ENCODE results near the gene STAG3. TPM values are rescaled to one million over a fixed set of nuclear protein-coding genes. Genes with fewer than 3 reads are reported as not detected.
A peak's percentile ranks its signal among the peaks of the same experiment; 100 is the strongest.
"Not testable (repeated sequence)": the region's sequence is repeated elsewhere in the genome, so short reads cannot be mapped to it uniquely, and the experiment has no call there.

The STAG3 gene
- total RNA-seq, 1 experiment from 2014 or later, result 5.2 TPM

GRCh38 chr7:100259984-100260383 lies 82.3 kb downstream of the STAG3 start:
- POLR2A ChIA-PET; H3K27me3 Mint-ChIP-seq (ENCODE audit: low read depth); H3K4me3 Mint-ChIP-seq; H3K9me3 Mint-ChIP-seq; H3K36me3 Mint-ChIP-seq; H3K27ac Mint-ChIP-seq; H3K4me1 Mint-ChIP-seq; DNase-seq (ENCODE audit: low spot score): not testable (repeated sequence)
- peak; percentile 60 for ATAC-seq
- CTCF ChIA-PET, result interaction anchor here (0.5 kb wide), 1 partner anchor 126 kb away, joined by 3 read pairs; no protein-coding TSS in a partner anchor

DNA sequence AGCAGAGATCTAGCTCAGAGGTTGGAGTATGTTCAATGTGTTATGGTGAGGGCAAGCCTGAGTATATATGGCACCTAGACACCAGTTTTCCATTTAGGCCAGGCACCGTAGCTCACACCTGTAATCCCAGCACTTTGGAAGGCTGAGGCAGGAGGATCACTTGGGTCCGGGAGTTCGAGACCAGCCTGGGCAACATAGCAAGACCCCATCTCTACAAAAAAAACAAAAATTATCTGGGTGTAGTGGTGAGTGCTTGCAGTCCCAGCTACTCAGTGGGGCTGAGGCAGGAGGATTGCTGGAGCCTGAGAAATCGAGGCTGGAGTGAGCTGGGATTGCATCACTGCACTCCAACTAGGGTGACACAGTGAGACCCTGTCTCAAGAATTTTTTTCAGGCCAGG lies 85.2 kb downstream of the STAG3 start:
- not testable (repeated sequence) for H3K9me3 Mint-ChIP-seq; H3K27me3 Mint-ChIP-seq (ENCODE audit: low read depth); DNase-seq (ENCODE audit: low spot score); H3K27ac Mint-ChIP-seq; H3K36me3 Mint-ChIP-seq; H3K4me3 Mint-ChIP-seq; ATAC-seq
- peak; percentile 50; the same call in 1 of the 2 replicates for TF ChIP-seq ZNF121 (CRISPR knock-in tag; IDR thresholded peaks at IDR 0.05)
- CTCF ChIA-PET, result interaction anchor here (0.6 kb wide), 1 partner anchor 47 kb away, joined by 3 read pairs; no protein-coding TSS in a partner anchor
- H3K4me1 Mint-ChIP-seq, result peaks cover 10% of the 10 kb centered on the region
- POLR2A ChIA-PET, result interaction anchor here (0.7 kb wide), 1 partner anchor 756 kb away, joined by 4 read pairs; no protein-coding TSS in a partner anchor

Small RNA genes within 50 kb of the gene (microRNA-seq; reads per million reads assigned to microRNA genes)
- not detected for gene MIR4658 (ENCODE audit: borderline number of aligned reads)

Other genes with a start within 250 kb of the STAG3 start
- gene GJC3, start 248.3 kb upstream of the STAG3 start, total RNA-seq (2021), result 2.9 to 3.7 TPM (median 3.4 TPM) in 3 replicates
- gene AZGP1, start 201.9 kb upstream of the STAG3 start, total RNA-seq (2021), result 1.6 to 2.7 TPM (median 1.8 TPM) in 3 replicates
- 46.6 to 51.8 TPM (median 47.6 TPM) in 3 replicates for gene ZKSCAN1, start 162.3 kb upstream of the STAG3 start, total RNA-seq (2021)
- gene ZSCAN21, start 128.1 kb upstream of the STAG3 start, total RNA-seq (2021), result 25.5 to 27.2 TPM (median 26.2 TPM) in 3 replicates
- 38.1 to 48.3 TPM (median 39.1 TPM) in 3 replicates for gene ZNF3, start 96.2 kb upstream of the STAG3 start, total RNA-seq (2021)
- gene COPS6, start 88.9 kb upstream of the STAG3 start, total RNA-seq (2021), result 118 to 124 TPM (median 119 TPM) in 3 replicates
- 306 to 351 TPM (median 315 TPM) in 3 replicates for gene MCM7, start 76.5 kb upstream of the STAG3 start, total RNA-seq (2021)
- gene AP4M1, start 76.3 kb upstream of the STAG3 start, total RNA-seq (2021), result 16.9 to 18.0 TPM (median 17.4 TPM) in 3 replicates
- gene TAF6, start 58.6 kb upstream of the STAG3 start, total RNA-seq (2021), result 121 to 132 TPM (median 122 TPM) in 3 replicates
- gene CNPY4, start 58.3 kb upstream of the STAG3 start, total RNA-seq (2021), result 14.3 to 15.1 TPM (median 14.6 TPM) in 3 replicates
- 3.0 to 3.5 TPM (median 3.0 TPM) in 3 replicates for gene MBLAC1, start 51.0 kb upstream of the STAG3 start, total RNA-seq (2021)
- 199 to 235 TPM (median 227 TPM) in 3 replicates for gene LAMTOR4, start 29.0 kb upstream of the STAG3 start, total RNA-seq (2021)
- gene TRAPPC14, start 19.2 kb upstream of the STAG3 start, total RNA-seq (2021), result 25.0 to 28.0 TPM (median 25.1 TPM) in 3 replicates
- gene GAL3ST4, start 9.3 kb upstream of the STAG3 start, total RNA-seq (2021), result 8.1 to 10.3 TPM (median 8.9 TPM) in 3 replicates
- 52.1 to 63.9 TPM (median 63.0 TPM) in 3 replicates for gene GPC2, start 537 bp upstream of the STAG3 start, total RNA-seq (2021)
- gene PVRIG, start 42.0 kb downstream of the STAG3 start, total RNA-seq (2021), result 0.37 to 0.55 TPM in 2 of 3 replicates, not detected in the other
- not detected in 3 replicates for gene SPDYE3, start 129.8 kb downstream of the STAG3 start, total RNA-seq (2021)
- gene PILRB, start 180.2 kb downstream of the STAG3 start, total RNA-seq (2021), result 30.2 to 35.8 TPM (median 30.7 TPM) in 3 replicates
- gene PILRA, start 195.6 kb downstream of the STAG3 start, total RNA-seq (2021), result 1.8 to 3.2 TPM (median 3.0 TPM) in 3 replicates